GM12874 (cell line): ENCODE data around the gene NPY5R.

Source experiments
- CTCF ChIP-seq: IDR thresholded peaks from 2 replicates; pipeline ENCODE4 v1.5.1; 2011; ENCODE audit warnings: low read depth, mild to moderate bottlenecking, control low read depth, low read length, moderate library complexity; ENCODE audit not compliant: insufficient read depth

The NPY5R gene

GRCh38 chr4:163385466-163385865, 41.8 kb downstream of the NPY5R start:
- TF ChIP-seq CTCF: no peak

- no peak for TF ChIP-seq CTCF
Measured at GRCh38 chr4:163391756-163392155, 48.1 kb downstream of the NPY5R start.

- TF ChIP-seq CTCF: no peak
Measured at GRCh38 chr4:163392328-163392727, 48.6 kb downstream of the NPY5R start.

GRCh38 chr4:163393471-163393870, 49.8 kb downstream of the NPY5R start:
- TF ChIP-seq CTCF: no peak

GRCh38 chr4:163395055-163395454, 51.4 kb downstream of the NPY5R start:
- no peak for TF ChIP-seq CTCF

- TF ChIP-seq CTCF: no peak
Measured at GRCh38 chr4:163395758-163396157, 52.1 kb downstream of the NPY5R start.

GRCh38 chr4:163398238-163398637, 54.5 kb downstream of the NPY5R start:
- TF ChIP-seq CTCF: no peak

- no peak for TF ChIP-seq CTCF
Measured at GRCh38 chr4:163400911-163401310, 57.2 kb downstream of the NPY5R start.
